ENCODE data around the gene ARHGAP29. TPM values are rescaled to one million over a fixed set of nuclear protein-coding genes. Genes with fewer than 3 reads are reported as not detected.

Gene ARHGAP29
- total and polyA plus RNA-seq, 2 of the 4 experiments (the other 2 are of a cell fraction) = 19.1 to 30.3 TPM

Other genes starting within 250 kb of the ARHGAP29 start
- under 0.01 TPM in 2 replicates for gene ABCA4, start 116.4 kb downstream of the ARHGAP29 start, total RNA-seq (2012; rRNA removed)
- 0.11 and 0.36 TPM in 2 replicates for gene ABCA4, start 116.4 kb downstream of the ARHGAP29 start, polyA plus RNA-seq (2012; rRNA removed)
- gene ABCD3, start 180.8 kb upstream of the ARHGAP29 start, total RNA-seq (2012; rRNA removed) = 32.6 and 66.4 TPM in 2 replicates
- 9.6 and 13.6 TPM in 2 replicates for gene ABCD3, start 180.8 kb upstream of the ARHGAP29 start, polyA plus RNA-seq (2012; rRNA removed)

Data from IMR-90 (cell line).